GM13976 (cell line): ENCODE results near the gene DISP3.

Experiments
- DNase-seq: peaks from one replicate; pipeline ENCODE4 v3.0.0; 2012; ENCODE audit warnings: low spot score
- CTCF ChIP-seq: IDR thresholded peaks from 2 replicates; pipeline ENCODE4 v1.5.1; 2012; ENCODE audit warnings: borderline replicate concordance, mild to moderate bottlenecking; ENCODE audit not compliant: insufficient read depth; ENCODE audit errors: extremely low read depth, missing control alignments, control extremely low read depth
- in situ Hi-C: fragments of 300-500 bp; cut with MboI; formaldehyde crosslinking; loops from one replicate; pipeline ENCODE4 v1.12.0; 2022; ENCODE audit warnings: low sequenced_read_pairs, mixed read lengths, inconsistent platforms; ENCODE audit not compliant: unreplicated experiment

The DISP3 gene

GRCh38 chr1:11504599-11504998 lies 25.6 kb downstream of the DISP3 start:
- TF ChIP-seq CTCF: no peak
- in situ Hi-C loops: no loop called here
- DNase-seq: no peak

- TF ChIP-seq CTCF: no peak
- in situ Hi-C loops: no loop called here
- no peak for DNase-seq
These were observed 26.9 kb downstream of the DISP3 start for GRCh38 chr1:11505591-11506538.

GRCh38 chr1:11507309-11507708 lies 28.4 kb downstream of the DISP3 start:
- no peak for DNase-seq
- no peak for TF ChIP-seq CTCF
- in situ Hi-C loops: no loop called here

GRCh38 chr1:11513681-11514080 lies 34.7 kb downstream of the DISP3 start:
- in situ Hi-C loops: no loop called here
- TF ChIP-seq CTCF: no peak
- no peak for DNase-seq

GRCh38 chr1:11514366-11514765 lies 35.4 kb downstream of the DISP3 start:
- in situ Hi-C loops: no loop called here
- TF ChIP-seq CTCF: no peak
- DNase-seq: no peak

GRCh38 chr1:11515368-11516300 lies 36.7 kb downstream of the DISP3 start:
- DNase-seq: no peak
- in situ Hi-C loops: no loop called here
- no peak for TF ChIP-seq CTCF
